GM12878 (cell line): ENCODE measurements around the gene CHST8. TPM values are rescaled to one million over a fixed set of nuclear protein-coding genes. Genes with fewer than 3 reads are reported as not detected.

Experiments
- ATAC-seq: fragments of 200-7000 bp; cut with Tn5 transposase; 3 replicates; pipeline ENCODE4 v1.9.1; 2020; ENCODE audit warnings: mild to moderate bottlenecking, moderate library complexity
- BruUV-seq: library from RNA; stranded (reverse); fragments of 400-500 nt; replicated peaks from 2 replicates; lab custom pipeline; 2021; lab: Mats Ljungman, UMichigan
- CTCF ChIA-PET: fragments of 300-600 bp; sonication (Branson Sonifier 250); formaldehyde crosslinking; extraction: SDS; loops from one replicate; lab custom pipeline; 2021; ENCODE audit warnings: inconsistent platforms; lab: Yijun Ruan, JAX
- POLR2A ChIA-PET: fragments of 350-600 bp; formaldehyde crosslinking; extraction: SDS; loops from one replicate; lab custom pipeline; 2021; ENCODE audit warnings: inconsistent platforms; lab: Charles Lee
- RAD21 ChIA-PET: fragments of 300-600 bp; sonication (Branson Sonifier 250); formaldehyde crosslinking; loops from one replicate; lab custom pipeline; 2023; ENCODE audit warnings: antibody characterized with exemption; ENCODE audit not compliant: unreplicated experiment; lab: Charles Lee
- SMC1A ChIA-PET: fragments of 300-600 bp; sonication (Branson Sonifier 250); formaldehyde crosslinking; loops from one replicate; lab custom pipeline; 2023; ENCODE audit not compliant: unreplicated experiment, uncharacterized antibody; lab: Charles Lee
- DNase-seq: peaks from one replicate; pipeline ENCODE4 v3.0.0-alpha.2; 2011; ENCODE audit warnings: low read depth, low spot score
- FAIRE-seq: peaks from 3 replicates; lab custom pipeline; 2011; peaks lifted over from hg19 to GRCh38; lab: Jason Lieb, UNC
- H2AFZ ChIP-seq: 2 replicates; pipeline ENCODE4 v1.6.0; 2011; ENCODE audit warnings: low read depth, low read length, control low read depth; ENCODE audit not compliant: control insufficient read depth
- H3K27ac ChIP-seq: 2 replicates; pipeline ENCODE4 v1.5.1; 2011; ENCODE audit warnings: control low read depth; ENCODE audit not compliant: control insufficient read depth, insufficient read depth
- H3K27me3 ChIP-seq, 2 experiments: replicated peaks in 1 of 2; 2 replicates each; pipeline versions ENCODE4 v1.6.0 to v1.6.1; 2011; ENCODE audit warnings: low read length in 1 of 2; ENCODE audit not compliant: control insufficient read depth in 2 of 2, insufficient read depth in 2 of 2
- H3K36me3 ChIP-seq, 2 experiments: 2 replicates each; pipeline ENCODE4 v1.5.1; 2011; ENCODE audit warnings: low read length in 1 of 2; ENCODE audit not compliant: control insufficient read depth in 2 of 2, insufficient read depth in 2 of 2
- H3K4me1 ChIP-seq: 2 replicates; pipeline ENCODE4 v1.6.1; 2011; ENCODE audit warnings: mild to moderate bottlenecking, low read length, moderate library complexity, mixed read lengths; ENCODE audit not compliant: control insufficient read depth, insufficient read depth
- H3K4me2 ChIP-seq: 2 replicates; pipeline ENCODE4 v1.6.0; 2011; ENCODE audit warnings: control low read depth; ENCODE audit not compliant: control insufficient read depth, insufficient read depth
- H3K4me3 ChIP-seq: fragments of 200-600 bp; sonication (generic); 2 replicates; pipeline ENCODE4 v1.5.1; 2016
- H3K79me2 ChIP-seq: 2 replicates; pipeline ENCODE4 v1.6.0; 2011; ENCODE audit warnings: low read length; ENCODE audit not compliant: control insufficient read depth, insufficient read depth
- H3K9ac ChIP-seq: 2 replicates; pipeline ENCODE4 v1.8.0; 2011; ENCODE audit warnings: low read length, control low read depth, mixed read lengths; ENCODE audit not compliant: control insufficient read depth, insufficient read depth
- H3K9me3 ChIP-seq: replicated peaks from 3 replicates; pipeline ENCODE4 v1.5.1; 2011; ENCODE audit warnings: mild to moderate bottlenecking, low read length; ENCODE audit not compliant: control insufficient read depth, insufficient read depth
- H4K20me1 ChIP-seq: 2 replicates; pipeline ENCODE4 v1.6.0; 2011; ENCODE audit not compliant: control insufficient read depth, insufficient read depth
- KAT2A ChIP-seq: conservative IDR thresholded peaks from 2 replicates; pipeline ENCODE4 v1.6.1; 2011; ENCODE audit warnings: low read depth, low read length; ENCODE audit not compliant: control insufficient read depth
- MEF2A ChIP-seq: IDR thresholded peaks from 2 replicates; pipeline ENCODE4 v1.6.1; 2011; ENCODE audit warnings: low read depth, mild to moderate bottlenecking, low read length, moderate library complexity; ENCODE audit not compliant: insufficient read depth
- NFXL1 ChIP-seq: fragments of 450-650 bp; IDR thresholded peaks from 2 replicates; pipeline ENCODE4 v1.6.1; 2017; ENCODE audit warnings: antibody characterized with exemption, mild to moderate bottlenecking, borderline replicate concordance
- POLR2AphosphoS5 ChIP-seq: IDR thresholded peaks from 2 replicates; pipeline ENCODE4 v1.6.1; 2011; ENCODE audit warnings: mild to moderate bottlenecking, low read length, inconsistent platforms
- YY1 ChIP-seq: IDR thresholded peaks from 2 replicates; pipeline ENCODE4 v1.6.1; 2011; ENCODE audit warnings: low read depth, mild to moderate bottlenecking, low read length
- WGBS: methylation state at CpG from one replicate; pipeline ENCODE4 v1.1.6; 2016; ENCODE audit warnings: low lambda C conversion rate; ENCODE audit not compliant: insufficient replicate concordance, insufficient coverage; ENCODE audit errors: missing lambda C conversion rate; 5-methylcytosine and 5-hydroxymethylcytosine counted together
- in situ Hi-C: fragments of 300-500 bp; cut with MboI; formaldehyde crosslinking; loops from 9 replicates; pipeline ENCODE4 v1.14.3; 2018; ENCODE audit warnings: mixed read lengths
- intact Hi-C: fragments of 100-400 bp; cut with micrococcal nuclease; formaldehyde crosslinking; loops from one replicate; pipeline ENCODE4 v1.14.2; 2022; ENCODE audit not compliant: unreplicated experiment
- polyA plus RNA-seq, 11 experiments: library from polyadenylated mRNA; depleted of rRNA in 4 of 11; unstranded in 6 of 11; stranded (reverse) in 5 of 11; fragments of >200 nt; fragmentation: Nextera tagmentation in 4 of 11; fragmentation: Illumina TruSeq in 1 of 11; extraction: Ambion mirVana in 4 of 11; extraction: Trizol in 1 of 11; gene quantifications; 1 replicate in 1 of 11; 2 replicates in 10 of 11; pipeline versions ENCODE4 v1.2.1 to v1.2.3, GENCODE V29; 2011 to 2016; ENCODE audit warnings: inconsistent platforms in 2 of 11, missing spikeins in 2 of 11, low read depth in 1 of 11
- total RNA-seq, 4 experiments: library from RNA; depleted of rRNA in 3 of 4; stranded (reverse); fragments of >200 nt in 3 of 4; fragmentation: Illumina TruSeq in 1 of 4; extraction: Trizol in 1 of 4; gene quantifications; 2 replicates each; pipeline versions ENCODE4 v1.2.1 to v1.2.3, GENCODE V29; 2013 to 2021
- TF ChIP-seq, protein P1 (sequence below): fragments of 450-650 bp; IDR thresholded peaks from 2 replicates; pipeline ENCODE4 v1.6.1; 2018; ENCODE audit warnings: borderline replicate concordance, mild to moderate bottlenecking; ENCODE audit not compliant: partially characterized antibody

Gene CHST8
- total and polyA plus RNA-seq, 10 of the 15 experiments (the other 5 are each of a cell fraction or from before 2014, with no cell fraction given), result 0.06 TPM; not detected in 9

DNA sequence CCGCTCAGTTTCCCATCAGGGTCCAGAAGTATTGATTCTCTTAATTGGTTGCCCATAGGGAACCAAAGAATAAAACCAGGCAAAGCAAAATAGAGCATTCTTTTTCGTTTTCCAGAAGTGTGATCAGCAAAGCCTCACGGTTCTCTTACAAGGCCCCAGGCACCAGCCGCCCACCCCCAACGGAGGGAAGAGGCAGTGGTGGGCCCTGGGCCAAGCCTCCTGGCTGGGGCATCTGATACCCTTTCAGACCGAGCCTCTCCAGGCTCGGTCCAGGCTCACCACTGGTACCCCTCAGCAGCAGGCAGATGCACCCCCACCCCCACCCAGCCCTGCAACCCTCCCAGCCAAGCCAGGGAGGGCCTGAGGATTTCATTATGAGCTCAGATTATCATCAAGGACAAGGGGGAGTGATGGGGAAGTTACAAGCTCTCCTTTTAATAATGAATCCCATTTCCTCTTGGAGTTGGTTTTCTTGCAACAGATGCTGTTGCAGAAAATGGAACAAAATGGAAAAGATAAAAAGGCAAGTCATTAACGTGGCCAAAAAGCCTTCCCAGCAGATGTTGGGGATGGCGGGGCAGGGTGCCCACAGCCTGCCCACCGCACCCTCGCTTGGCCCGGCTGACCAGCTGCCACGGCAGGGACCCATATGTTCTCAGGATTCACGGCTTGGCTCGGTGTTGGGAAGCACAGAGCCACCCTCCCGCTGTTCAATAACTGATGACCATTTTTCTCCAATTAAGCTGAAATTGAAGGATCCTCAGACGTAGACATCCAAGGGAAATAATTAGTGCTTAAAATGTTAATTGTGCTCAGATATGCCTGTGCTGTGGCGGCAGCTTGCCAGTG is 129.1 kb downstream of the CHST8 start:
- no TSS peak for BruUV-seq
- ATAC-seq, result no peak
- intact Hi-C loops, result no loop called here
- in situ Hi-C loops, result loop anchor here (25.0 kb wide), 1 partner anchor 514 kb away; the partner anchor contains the start of gene SLC7A10
- Histone ChIP-seq H4K20me1 (no peaks in the 10 kb centered on the region), H3K9me3 (no peaks in the 10 kb centered on the region), H3K27me3 (no peaks in the 10 kb centered on the region), H2AFZ (no peak overlapping the region), H3K79me2 (no peaks in the 10 kb centered on the region), H3K4me1 (no peaks in the 10 kb centered on the region), H3K27ac (no peak overlapping the region), H3K9ac (no peak overlapping the region), H3K4me3 (no peak overlapping the region)
- ChIA-PET RAD21 (no interaction called here), POLR2A (no interaction called here), CTCF (no interaction called here)
- 26% methylated on average over 18 of the region's 18 CpGs for WGBS
- FAIRE-seq, result no peak
- no peak for DNase-seq
- TF ChIP-seq MEF2A, result no peak
- TF ChIP-seq NFXL1, result no peak
- TF ChIP-seq, all 136 proteins: peak for 0
- H3K4me2 ChIP-seq, result no peak overlapping the region
- SMC1A ChIA-PET, result no interaction called here
- no peaks in the 10 kb centered on the region for H3K36me3 ChIP-seq

- ATAC-seq (no peak), FAIRE-seq (no peak), DNase-seq (no peak)
- WGBS, result 21% methylated on average over 5 of the region's 5 CpGs
- Histone ChIP-seq H3K36me3 (no peaks in the 10 kb centered on the region), H3K4me1 (no peaks in the 10 kb centered on the region), H3K27me3 (no peaks in the 10 kb centered on the region), H3K9ac (no peak overlapping the region), H2AFZ (no peak overlapping the region), H3K9me3 (no peaks in the 10 kb centered on the region), H3K27ac (no peak overlapping the region), H3K4me2 (no peak overlapping the region), H4K20me1 (no peaks in the 10 kb centered on the region; the same call in 1 of the 2 replicates), H3K4me3 (no peak overlapping the region), H3K79me2 (no peaks in the 10 kb centered on the region)
- in situ Hi-C loops, result loop anchor here (25.0 kb wide), 1 partner anchor 514 kb away; the partner anchor contains the start of gene SLC7A10
- TF ChIP-seq YY1, result no peak
- TF ChIP-seq KAT2A, result no peak
- TF ChIP-seq, protein P1, sequence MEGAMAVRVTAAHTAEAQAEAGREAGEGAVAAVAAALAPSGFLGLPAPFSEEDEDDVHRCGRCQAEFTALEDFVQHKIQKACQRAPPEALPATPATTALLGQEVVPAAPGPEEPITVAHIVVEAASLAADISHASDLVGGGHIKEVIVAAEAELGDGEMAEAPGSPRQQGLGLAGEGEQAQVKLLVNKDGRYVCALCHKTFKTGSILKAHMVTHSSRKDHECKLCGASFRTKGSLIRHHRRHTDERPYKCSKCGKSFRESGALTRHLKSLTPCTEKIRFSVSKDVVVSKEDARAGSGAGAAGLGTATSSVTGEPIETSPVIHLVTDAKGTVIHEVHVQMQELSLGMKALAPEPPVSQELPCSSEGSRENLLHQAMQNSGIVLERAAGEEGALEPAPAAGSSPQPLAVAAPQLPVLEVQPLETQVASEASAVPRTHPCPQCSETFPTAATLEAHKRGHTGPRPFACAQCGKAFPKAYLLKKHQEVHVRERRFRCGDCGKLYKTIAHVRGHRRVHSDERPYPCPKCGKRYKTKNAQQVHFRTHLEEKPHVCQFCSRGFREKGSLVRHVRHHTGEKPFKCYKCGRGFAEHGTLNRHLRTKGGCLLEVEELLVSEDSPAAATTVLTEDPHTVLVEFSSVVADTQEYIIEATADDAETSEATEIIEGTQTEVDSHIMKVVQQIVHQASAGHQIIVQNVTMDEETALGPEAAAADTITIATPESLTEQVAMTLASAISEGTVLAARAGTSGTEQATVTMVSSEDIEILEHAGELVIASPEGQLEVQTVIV, result no peak
- TF ChIP-seq POLR2AphosphoS5, result no peak
- ChIA-PET POLR2A (no interaction called here), SMC1A (no interaction called here), RAD21 (no interaction called here), CTCF (no interaction called here)
- BruUV-seq, result no TSS peak
- intact Hi-C loops, result no loop called here
Measured at GRCh38 chr19:33751436-33751770, 129.7 kb downstream of the CHST8 start.
